OCI-LY3 (cell line): ENCODE measurements around the gene DNM3.
"Not testable (repeated sequence)": the region's sequence is repeated elsewhere in the genome, so short reads cannot be mapped to it uniquely, and the experiment has no call there.

ENCODE experiments used
- H2AFZ ChIP-seq: fragments of 200-600, 300-600 bp; shearing (Covaris generic); 2 replicates; pipeline ENCODE4 v1.6.0; 2014; ENCODE audit warnings: antibody characterized with exemption, low read depth, low read length
- H3K27ac ChIP-seq: fragments of 200-600, 300-600 bp; sonication (generic); 2 replicates; pipeline ENCODE4 v1.5.1; 2014; ENCODE audit warnings: mild to moderate bottlenecking, low read length, moderate library complexity, mixed read lengths
- H3K27me3 ChIP-seq: fragments of 200-600, 300-600 bp; sonication (generic); 2 replicates; pipeline ENCODE4 v1.6.1; 2014; ENCODE audit warnings: low read depth, low read length, mixed read lengths
- H3K36me3 ChIP-seq: fragments of 200-600, 300-600 bp; sonication (generic); replicated peaks from 2 replicates; pipeline ENCODE3; 2014; ENCODE audit warnings: low read depth, low read length, mixed read lengths
- H3K4me1 ChIP-seq: fragments of 300-600, 200-600 bp; sonication (generic); 2 replicates; pipeline ENCODE4 v1.6.1; 2014; ENCODE audit warnings: low read length, mixed read lengths
- H3K4me2 ChIP-seq: fragments of 200-600, 300-600 bp; sonication (generic); 2 replicates; pipeline ENCODE4 v1.6.1; 2014; ENCODE audit warnings: low read length, mixed read lengths
- H3K4me3 ChIP-seq: fragments of 300-600, 200-600 bp; sonication (generic); 2 replicates; pipeline ENCODE4 v1.5.1; 2014; ENCODE audit warnings: antibody characterized with exemption, mild to moderate bottlenecking, low read length, moderate library complexity
- H3K79me2 ChIP-seq: fragments of 300-600, 200-600 bp; shearing (Covaris generic); 2 replicates; pipeline ENCODE4 v1.6.1; 2014; ENCODE audit warnings: mild to moderate bottlenecking, low read length, mixed read lengths
- H3K9ac ChIP-seq: fragments of 300-600, 200-600 bp; shearing (Covaris generic); 2 replicates; pipeline ENCODE4 v1.6.0; 2014; ENCODE audit warnings: mild to moderate bottlenecking, low read length, moderate library complexity
- H3K9me3 ChIP-seq: fragments of 200-600, 300-600 bp; shearing (Covaris generic); 2 replicates; pipeline ENCODE4 v1.6.1; 2014; ENCODE audit warnings: low read length, mixed read lengths; ENCODE audit not compliant: insufficient read depth
- H4K20me1 ChIP-seq: fragments of 200-600, 300-600 bp; sonication (generic); 2 replicates; pipeline ENCODE4 v1.6.1; 2016; ENCODE audit warnings: low read length, mixed read lengths; ENCODE audit not compliant: insufficient read depth
- CTCF ChIP-seq: fragments of 200-600, 300-600 bp; sonication (generic); IDR thresholded peaks from 2 replicates; pipeline ENCODE4 v1.5.1; 2014; ENCODE audit warnings: antibody characterized with exemption, low read length, low read depth
- EZH2phosphoT487 ChIP-seq: fragments of 200-600 bp; shearing (Covaris generic); IDR thresholded peaks from 2 replicates; pipeline ENCODE4 v1.6.1; 2018; ENCODE audit warnings: antibody characterized with exemption, mixed run types, low read depth

The DNM3 gene

GRCh38 chr1:172051898-172052297 lies 210.6 kb downstream of the DNM3 start:
- no peak overlapping the region for H3K9ac ChIP-seq
- TF ChIP-seq EZH2phosphoT487 (no peak), CTCF (no peak)
- H3K79me2 ChIP-seq = no peaks in the 10 kb centered on the region
- no peak overlapping the region for H3K4me2 ChIP-seq
- no peaks in the 10 kb centered on the region for H3K36me3 ChIP-seq
- H3K4me3 ChIP-seq = no peak overlapping the region
- H3K27ac ChIP-seq = no peak overlapping the region
- H3K9me3 ChIP-seq = no peaks in the 10 kb centered on the region
- no peaks in the 10 kb centered on the region for H3K4me1 ChIP-seq
- no peaks in the 10 kb centered on the region for H3K27me3 ChIP-seq
- H2AFZ ChIP-seq = no peak overlapping the region
- H4K20me1 ChIP-seq = no peaks in the 10 kb centered on the region

GRCh38 chr1:172054172-172054571 lies 212.9 kb downstream of the DNM3 start:
- no peaks in the 10 kb centered on the region for H3K79me2 ChIP-seq
- TF ChIP-seq EZH2phosphoT487 (no peak), CTCF (no peak)
- H2AFZ ChIP-seq = no peak overlapping the region

GRCh38 chr1:172055816-172056419 lies 214.6 kb downstream of the DNM3 start:
- H3K4me2 ChIP-seq, H3K27ac ChIP-seq, H3K9me3 ChIP-seq, H3K4me3 ChIP-seq, H3K79me2 ChIP-seq, H3K27me3 ChIP-seq, H3K36me3 ChIP-seq, H4K20me1 ChIP-seq, H3K9ac ChIP-seq, H3K4me1 ChIP-seq, H2AFZ ChIP-seq: not testable (repeated sequence)

More at GRCh38 chr1:172054172-172054571, 212.9 kb downstream of the DNM3 start:
- no peaks in the 10 kb centered on the region for H3K9me3 ChIP-seq
- no peaks in the 10 kb centered on the region for H3K36me3 ChIP-seq
- H3K27ac ChIP-seq = no peak overlapping the region
- no peaks in the 10 kb centered on the region for H3K4me1 ChIP-seq
- H3K27me3 ChIP-seq = no peaks in the 10 kb centered on the region
- no peak overlapping the region for H3K9ac ChIP-seq
- no peak overlapping the region for H3K4me2 ChIP-seq
- H3K4me3 ChIP-seq = no peak overlapping the region
- no peaks in the 10 kb centered on the region for H4K20me1 ChIP-seq

GRCh38 chr1:172068334-172068733 lies 227.0 kb downstream of the DNM3 start:
- Histone ChIP-seq H3K79me2 (no peaks in the 10 kb centered on the region), H4K20me1 (no peaks in the 10 kb centered on the region)
- no peak for TF ChIP-seq CTCF
- TF ChIP-seq EZH2phosphoT487 = no peak

GRCh38 chr1:172069051-172069450 lies 227.8 kb downstream of the DNM3 start:
- H2AFZ ChIP-seq = no peak overlapping the region
- no peak overlapping the region for H3K4me3 ChIP-seq
- no peaks in the 10 kb centered on the region for H3K4me1 ChIP-seq
- no peak overlapping the region for H3K27ac ChIP-seq
- H3K9me3 ChIP-seq = no peaks in the 10 kb centered on the region
- no peak for TF ChIP-seq CTCF
- no peak for TF ChIP-seq EZH2phosphoT487
- no peak overlapping the region for H3K9ac ChIP-seq
- no peaks in the 10 kb centered on the region for H3K27me3 ChIP-seq
- no peaks in the 10 kb centered on the region for H4K20me1 ChIP-seq
- no peaks in the 10 kb centered on the region for H3K79me2 ChIP-seq
- H3K4me2 ChIP-seq = no peak overlapping the region
- H3K36me3 ChIP-seq = no peaks in the 10 kb centered on the region

More at GRCh38 chr1:172068334-172068733, 227.0 kb downstream of the DNM3 start:
- no peaks in the 10 kb centered on the region for H3K36me3 ChIP-seq
- H3K9ac ChIP-seq = no peak overlapping the region
- no peaks in the 10 kb centered on the region for H3K4me1 ChIP-seq
- H3K4me3 ChIP-seq = no peak overlapping the region
- no peaks in the 10 kb centered on the region for H3K27me3 ChIP-seq
- no peaks in the 10 kb centered on the region for H3K9me3 ChIP-seq
- H2AFZ ChIP-seq = no peak overlapping the region
- H3K27ac ChIP-seq = no peak overlapping the region
- no peak overlapping the region for H3K4me2 ChIP-seq
